ENCODE data around the gene IRGC.

The IRGC gene

DNA sequence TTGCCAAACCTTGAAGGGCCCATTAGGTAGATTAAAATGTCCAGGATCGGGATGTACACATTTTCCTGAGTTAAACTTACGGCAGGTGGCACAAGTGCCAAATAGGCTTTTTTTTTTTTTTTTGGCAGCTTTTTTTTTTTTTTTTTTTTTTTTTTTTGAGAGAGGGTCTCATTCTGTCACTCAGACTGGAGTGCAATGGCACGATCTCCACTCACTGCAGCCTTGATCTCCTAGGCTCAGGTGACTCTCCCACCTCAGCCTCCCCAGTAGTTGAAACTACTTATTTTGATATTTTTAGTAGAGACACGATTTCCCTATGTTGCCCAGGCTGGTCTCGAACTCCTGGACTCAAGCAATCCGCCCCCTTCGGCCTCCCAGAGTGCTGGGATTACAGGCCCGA lies 9.0 kb downstream of the IRGC start:
- no peak for DNase-seq (ENCODE audit: low spot score)

GRCh38 chr19:43725468-43725867 lies 9.6 kb downstream of the IRGC start:
- DNase-seq (ENCODE audit: low spot score), result no peak

DNA sequence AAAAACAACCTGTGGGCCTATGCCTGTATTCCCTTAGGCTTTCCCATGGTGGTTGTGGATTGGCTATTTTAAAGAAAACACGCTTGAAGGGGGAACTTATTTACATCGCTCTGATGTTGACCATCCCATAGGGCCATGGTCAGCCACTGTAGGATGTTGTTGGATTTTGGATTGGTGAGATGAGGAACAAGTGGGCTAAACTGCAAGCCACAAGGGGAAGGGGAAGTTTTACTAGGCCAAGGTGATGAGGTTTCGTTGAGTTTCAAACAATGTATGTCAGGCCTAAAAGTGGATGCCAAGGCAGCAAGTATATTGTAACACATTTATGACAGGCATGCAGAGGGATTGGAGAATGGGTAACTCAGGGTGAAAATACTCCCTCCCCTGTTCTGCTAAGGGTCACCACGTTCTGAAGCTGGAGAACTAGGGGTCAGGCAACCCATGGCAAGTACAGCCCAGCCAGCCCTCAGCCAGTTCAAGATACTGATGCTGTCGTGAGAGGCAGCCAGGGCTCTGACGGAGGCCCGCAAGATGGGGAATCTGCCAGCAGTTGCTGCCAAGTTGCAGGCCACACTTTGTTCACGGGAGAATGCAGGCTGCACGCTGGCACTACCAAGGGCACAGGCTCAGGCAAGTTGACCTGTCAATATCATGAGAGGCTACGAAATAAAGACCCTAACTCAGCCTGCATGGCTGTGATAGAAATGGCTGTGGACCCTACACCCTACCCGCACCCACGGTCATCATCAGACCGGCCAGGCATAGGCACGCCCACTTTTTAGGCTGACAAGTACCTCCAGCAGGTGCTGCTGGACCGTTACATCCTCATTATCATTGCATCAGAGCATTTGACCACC lies 11.1 kb downstream of the IRGC start:
- DNase-seq (ENCODE audit: low spot score), result peak; percentile 63

DNA sequence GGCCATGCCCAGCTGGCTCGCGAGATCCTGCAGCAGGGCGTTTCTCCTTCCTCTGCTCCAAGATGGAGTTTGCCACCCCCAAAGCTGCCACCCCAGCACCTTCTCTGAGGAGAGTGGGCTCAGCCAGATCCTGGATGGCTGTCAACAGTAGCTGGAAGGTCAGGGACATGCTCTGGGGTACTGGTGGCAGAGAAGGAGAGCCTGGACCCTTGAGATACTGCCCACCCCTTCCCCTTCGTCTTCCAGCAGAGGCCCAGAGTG lies 11.6 kb downstream of the IRGC start:
- no peak for DNase-seq (ENCODE audit: low spot score)

DNA sequence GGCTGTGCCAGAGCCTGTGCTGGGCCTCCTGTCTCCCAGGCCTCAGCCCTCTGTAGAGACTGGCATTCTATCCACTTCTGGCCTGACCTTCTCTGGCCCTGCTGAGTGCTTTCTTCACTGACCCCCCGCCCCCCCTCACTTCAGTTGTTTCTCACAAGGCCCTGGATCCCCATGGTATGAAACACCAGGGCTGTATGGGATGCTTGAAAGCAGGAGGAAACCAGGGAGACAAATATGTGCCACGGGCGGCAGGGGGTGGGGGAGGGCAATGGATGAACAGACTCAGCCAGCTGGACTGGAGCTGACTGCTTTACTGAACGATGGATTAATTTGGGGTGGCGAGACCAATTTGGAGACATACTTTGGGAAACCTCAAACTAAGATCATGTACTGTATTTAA lies 14.0 kb downstream of the IRGC start:
- no peak for DNase-seq (ENCODE audit: low spot score)

DNA sequence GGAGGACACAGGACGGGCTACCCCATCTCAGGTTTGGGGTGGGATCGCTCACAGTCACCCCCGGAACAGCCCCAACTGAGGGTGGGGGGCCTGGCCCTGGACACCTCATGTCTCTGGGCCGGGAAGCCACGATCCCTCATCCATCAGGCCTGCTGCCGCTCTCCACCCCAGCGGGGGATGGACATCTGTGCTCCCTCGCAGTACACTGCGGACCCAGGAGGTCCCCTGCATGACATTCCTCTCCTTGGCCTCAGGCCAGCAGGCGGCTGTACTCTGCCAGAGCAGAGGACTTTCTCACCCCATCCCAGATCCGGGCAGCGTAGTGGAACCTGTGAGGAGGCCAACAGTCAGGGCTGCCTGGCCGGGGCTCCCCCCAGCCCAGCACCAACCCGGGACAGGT lies 15.5 kb downstream of the IRGC start:
- DNase-seq (ENCODE audit: low spot score), result no peak

DNA sequence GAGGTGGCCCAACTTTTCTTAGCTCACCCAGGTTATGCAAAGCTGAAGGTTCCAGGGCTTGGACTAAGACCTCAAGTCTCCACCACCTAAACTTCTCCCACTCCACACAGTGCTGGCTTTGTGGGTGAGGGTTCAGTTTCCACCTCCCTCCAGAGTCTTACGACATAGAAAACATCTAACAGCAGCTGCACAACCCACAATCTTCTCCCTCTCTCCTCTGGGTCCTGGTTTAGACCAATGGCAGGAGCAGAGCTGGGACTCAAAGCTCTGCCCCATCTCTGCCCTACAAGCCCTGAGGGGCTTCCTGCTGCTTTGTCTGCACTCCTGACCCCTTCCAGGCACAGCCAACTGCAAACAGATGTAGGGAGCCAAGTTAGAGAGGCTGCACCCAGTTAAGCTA lies 16.0 kb downstream of the IRGC start:
- no peak for DNase-seq (ENCODE audit: low spot score)

DNA sequence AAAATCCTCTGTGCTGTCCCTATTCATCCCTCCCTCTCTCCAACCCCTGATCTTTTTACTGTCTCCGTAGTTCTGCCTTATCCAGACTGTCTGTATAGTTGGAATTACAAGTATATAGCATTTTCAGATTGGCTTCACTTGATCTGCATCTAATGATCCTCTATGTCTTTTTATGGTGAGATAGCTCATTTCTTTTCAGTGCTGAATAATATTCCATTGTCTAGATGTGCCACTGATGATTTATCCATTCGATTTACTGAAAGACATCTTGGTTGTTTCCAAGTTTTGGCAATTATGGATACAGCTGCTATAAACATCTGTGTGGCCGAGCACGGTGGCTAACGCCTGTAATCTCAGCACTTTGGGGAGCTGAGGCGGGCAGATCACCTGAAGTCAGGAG lies 19.1 kb downstream of the IRGC start:
- DNase-seq (ENCODE audit: low spot score), result no peak

- DNase-seq (ENCODE audit: low spot score), result peak; percentile 44
Measured at GRCh38 chr19:43735957-43736356, 20.1 kb downstream of the IRGC start.

DNA sequence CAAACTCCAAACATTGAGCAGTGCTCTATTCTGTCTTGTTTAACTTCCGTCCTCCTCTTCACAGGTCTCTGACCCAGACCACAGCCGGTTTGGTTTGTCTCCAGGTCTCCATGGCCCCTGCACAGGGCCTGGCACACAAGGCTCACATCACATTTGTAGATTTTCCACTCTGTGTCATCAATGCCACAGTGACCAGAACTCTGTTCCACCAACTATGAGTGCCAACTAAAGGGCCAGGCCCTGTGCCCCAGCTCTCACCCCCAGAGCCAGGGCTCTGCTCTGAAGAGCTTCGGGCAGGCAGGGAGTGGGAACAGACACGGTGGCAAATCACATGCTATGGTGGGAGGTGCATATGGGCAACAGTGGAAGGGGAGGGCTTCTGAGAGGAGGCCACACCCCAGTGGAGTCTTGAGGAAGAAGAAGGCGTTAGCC lies 22.9 kb downstream of the IRGC start:
- no peak for DNase-seq (ENCODE audit: low spot score)

- no peak for DNase-seq (ENCODE audit: low spot score)
Measured at GRCh38 chr19:43739439-43740235, 23.8 kb downstream of the IRGC start.

DNA sequence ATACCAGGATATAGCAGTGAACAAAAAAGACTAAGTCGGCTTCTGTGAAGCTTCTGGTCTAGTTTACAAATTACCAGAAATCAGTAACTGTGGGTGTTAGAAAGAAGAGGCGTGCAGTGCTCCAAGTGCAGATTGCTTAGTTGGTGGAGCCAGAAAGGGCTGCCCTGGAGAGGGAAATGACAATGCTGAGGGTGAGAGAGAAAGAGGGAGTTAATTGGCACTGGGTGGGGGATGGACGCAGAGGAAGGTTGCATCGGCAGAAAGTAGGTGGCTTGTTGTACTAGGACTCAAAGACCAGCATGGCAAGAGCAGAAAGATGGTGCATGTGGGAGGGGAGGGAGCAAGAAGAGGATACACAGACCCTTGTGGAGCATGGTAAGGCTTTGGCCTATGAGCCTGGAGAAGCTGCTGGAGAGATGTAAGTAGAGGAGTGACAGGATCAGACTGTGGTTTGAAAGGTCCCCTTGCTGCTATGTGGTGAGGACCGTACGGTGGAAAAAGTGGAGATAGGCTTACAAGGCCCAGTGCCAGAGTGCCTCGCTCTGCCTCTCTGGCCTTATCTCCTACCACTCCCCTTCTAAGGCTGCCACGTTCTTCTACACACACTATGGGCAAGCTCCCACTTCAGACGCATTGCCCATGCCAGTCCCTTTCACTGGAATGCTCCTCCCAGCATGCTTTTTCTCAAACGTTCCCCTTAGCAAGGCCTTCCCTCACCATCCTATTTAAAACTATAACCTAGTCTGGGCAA lies 25.4 kb downstream of the IRGC start:
- DNase-seq (ENCODE audit: low spot score), result no peak

- no peak for DNase-seq (ENCODE audit: low spot score)
Measured at GRCh38 chr19:43743059-43743458, 27.2 kb downstream of the IRGC start.

- DNase-seq (ENCODE audit: low spot score), result no peak
Measured at GRCh38 chr19:43747557-43748204, 31.8 kb downstream of the IRGC start.

DNA sequence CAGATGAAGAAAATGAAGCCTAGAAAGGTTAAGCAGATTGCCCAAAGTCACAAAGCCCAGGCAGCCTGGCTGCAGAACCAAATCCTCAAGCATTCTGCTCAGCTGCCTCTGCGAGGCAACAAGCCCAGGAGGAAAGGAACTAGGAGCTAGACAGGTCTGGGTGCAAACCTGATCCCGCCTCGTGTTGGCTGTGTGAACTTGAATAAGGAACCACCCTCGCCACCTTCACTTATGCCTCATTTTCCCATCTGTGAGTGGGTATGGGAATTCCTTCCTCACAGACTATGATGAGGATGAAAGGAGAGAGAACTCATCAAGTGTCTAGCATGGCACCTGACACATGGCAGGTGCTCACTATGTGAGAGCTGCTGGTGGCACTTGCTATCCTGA lies 32.3 kb downstream of the IRGC start:
- no peak for DNase-seq (ENCODE audit: low spot score)

DNA sequence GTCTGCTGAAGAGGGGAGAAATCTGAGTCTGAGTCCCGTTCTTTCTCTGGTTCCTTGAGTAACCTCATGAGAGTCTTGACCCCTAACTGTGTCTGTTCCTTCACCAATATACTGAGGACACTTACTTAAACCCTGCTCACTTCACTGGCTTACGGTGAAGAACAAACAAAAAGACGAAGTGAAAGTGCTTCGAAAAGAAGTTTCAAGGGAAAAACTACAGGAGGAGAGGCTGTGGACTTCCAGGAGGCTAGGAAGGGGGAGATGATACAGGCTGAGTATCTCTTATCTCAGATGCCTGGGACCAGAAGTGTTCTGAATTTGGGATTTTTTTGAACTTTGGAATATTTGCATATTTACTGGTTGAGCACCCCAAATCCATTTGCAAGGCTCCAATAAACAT lies 32.8 kb downstream of the IRGC start:
- no peak for DNase-seq (ENCODE audit: low spot score)

DNA sequence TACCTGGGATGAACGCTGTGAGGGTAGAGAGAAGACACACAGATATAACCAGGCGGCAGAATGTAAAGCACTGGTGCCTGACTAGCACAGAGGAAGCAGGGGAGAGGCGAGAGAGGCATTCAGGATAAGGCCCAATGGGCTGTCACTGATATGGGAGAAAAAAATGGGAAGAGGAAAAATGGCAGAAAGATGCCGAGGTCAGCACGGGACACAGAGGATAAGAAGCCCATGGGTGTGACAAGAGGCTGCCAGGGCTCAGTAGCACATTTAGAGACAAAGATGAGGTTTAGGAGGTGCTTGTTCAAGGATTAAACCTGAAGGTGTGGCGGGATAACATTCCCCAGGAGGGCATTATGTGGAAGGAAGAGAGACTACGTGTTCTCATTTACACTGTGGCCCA lies 33.3 kb downstream of the IRGC start:
- DNase-seq (ENCODE audit: low spot score), result no peak

GRCh38 chr19:43749898-43750297 lies 34.0 kb downstream of the IRGC start:
- DNase-seq (ENCODE audit: low spot score), result no peak

DNA sequence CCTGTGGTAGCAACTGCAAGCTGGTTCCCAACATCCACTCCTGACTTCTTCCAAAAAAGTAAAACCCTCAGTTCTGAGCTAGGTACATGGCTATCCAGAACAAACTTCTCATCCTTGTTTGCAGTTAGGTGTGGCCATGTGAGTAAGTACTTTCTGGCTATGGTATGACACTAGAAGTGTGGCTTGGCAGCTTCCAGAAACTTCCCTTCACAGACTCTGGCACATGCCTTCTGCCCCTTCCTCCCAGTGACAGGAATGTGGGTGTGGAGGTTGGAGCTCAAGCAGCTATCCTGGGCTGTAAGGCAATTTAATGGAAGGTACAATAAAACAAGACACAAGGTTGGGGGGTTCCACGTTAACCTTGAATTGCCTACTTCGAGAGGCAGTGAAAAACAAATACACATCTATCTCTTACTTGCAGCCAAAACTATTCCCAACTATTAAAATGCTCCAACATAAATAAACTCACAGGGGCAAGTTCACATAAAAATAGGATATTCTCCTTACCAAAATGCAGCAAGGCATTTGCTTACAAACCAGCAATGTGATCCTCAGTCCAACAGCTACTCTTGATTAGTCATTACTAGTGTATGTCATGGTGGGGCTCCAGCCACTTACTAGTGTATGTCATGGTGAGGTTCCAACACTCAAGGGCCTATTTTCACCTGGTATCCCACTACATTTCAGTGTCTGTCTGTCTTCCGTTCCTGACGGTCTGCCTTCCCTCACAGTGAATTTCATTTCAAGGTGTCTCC lies 35.8 kb downstream of the IRGC start:
- peak; percentile 24 for DNase-seq (ENCODE audit: low spot score)

DNA sequence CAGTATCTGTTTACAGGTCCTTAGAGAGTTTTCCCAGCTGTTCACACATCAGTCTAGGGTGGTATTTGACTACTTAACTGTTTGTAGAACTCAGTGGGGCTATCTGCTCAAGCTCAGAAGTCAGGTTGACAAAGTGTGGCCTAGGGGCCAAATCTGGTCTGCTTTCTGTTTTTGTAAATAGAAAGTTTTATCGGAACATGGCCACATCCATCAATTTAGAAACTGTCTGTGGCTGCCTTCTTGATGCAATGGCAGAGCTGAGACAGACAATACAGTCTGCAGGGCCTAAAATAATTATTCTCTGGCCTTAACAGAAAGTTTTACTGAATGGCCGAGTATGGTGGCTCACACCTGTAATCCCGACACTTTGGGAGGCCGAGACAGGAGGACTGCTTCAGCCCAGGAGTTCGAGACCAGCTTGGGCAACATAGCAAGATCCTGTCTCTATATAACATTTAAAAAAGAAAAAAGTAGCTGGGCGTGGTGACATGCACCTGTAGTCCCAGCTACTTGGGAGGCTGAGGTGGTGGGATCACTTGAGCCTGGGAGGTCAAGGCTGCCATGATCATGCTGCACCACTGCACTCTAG lies 36.5 kb downstream of the IRGC start:
- no peak for DNase-seq (ENCODE audit: low spot score)

DNA sequence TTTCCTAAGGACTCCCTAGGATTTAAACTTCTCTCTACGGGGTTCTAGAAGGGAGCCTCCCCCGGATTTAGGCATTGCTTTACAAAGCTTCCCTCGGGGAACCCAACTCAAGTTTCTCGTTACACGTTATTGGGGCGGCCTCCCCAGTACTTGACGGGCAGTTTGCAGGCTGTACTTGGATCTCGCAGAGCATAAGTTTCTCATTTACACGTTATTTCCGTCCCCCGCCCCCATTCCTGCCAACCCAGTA lies 38.3 kb downstream of the IRGC start:
- DNase-seq (ENCODE audit: low spot score), result no peak
